GM21381 (cell line): ENCODE results near the gene MPIG6B.

ENCODE experiments used
- ATAC-seq: cut with Tn5 transposase; IDR thresholded peaks from one replicate; pipeline ENCODE4 v1.9.1; 2021; ENCODE audit warnings: mild to moderate bottlenecking, moderate library complexity; ENCODE audit not compliant: unreplicated experiment

Gene MPIG6B

GRCh38 chr6:31736768-31737314 is 13.7 kb downstream of the MPIG6B start:
- no peak for ATAC-seq

GRCh38 chr6:31737315-31737990 is 14.3 kb downstream of the MPIG6B start:
- no peak for ATAC-seq

- no peak for ATAC-seq
These were observed 15.1 kb downstream of the MPIG6B start for GRCh38 chr6:31737991-31738979.

- peak; percentile 74 for ATAC-seq
These were observed 16.6 kb downstream of the MPIG6B start, which contains the start of gene MSH5 for GRCh38 chr6:31739639-31740396. Gene MSH5 (plus strand): TSS chr6:31740005. CDS start chr6:31740467, 462 bp downstream.

GRCh38 chr6:31740397-31741223 is 17.4 kb downstream of the MPIG6B start:
- ATAC-seq, result no peak

GRCh38 chr6:31741815-31742214 is 18.6 kb downstream of the MPIG6B start:
- no peak for ATAC-seq

- ATAC-seq, result no peak
These were observed 19.7 kb downstream of the MPIG6B start for GRCh38 chr6:31742894-31743293.

- no peak for ATAC-seq
These were observed 21.2 kb downstream of the MPIG6B start for GRCh38 chr6:31744422-31744821.

- ATAC-seq, result no peak
These were observed 26.3 kb downstream of the MPIG6B start for GRCh38 chr6:31749301-31750036.

- no peak for ATAC-seq
These were observed 27.3 kb downstream of the MPIG6B start for GRCh38 chr6:31750411-31751022.

GRCh38 chr6:31752739-31753319 is 29.7 kb downstream of the MPIG6B start:
- ATAC-seq, result no peak

- ATAC-seq, result no peak
These were observed 35.1 kb downstream of the MPIG6B start for GRCh38 chr6:31758281-31758680.

- no peak for ATAC-seq
These were observed 37.6 kb downstream of the MPIG6B start for GRCh38 chr6:31760790-31761189.

- no peak for ATAC-seq
These were observed 38.2 kb downstream of the MPIG6B start for GRCh38 chr6:31761343-31761742.

GRCh38 chr6:31762356-31762755 is 39.2 kb downstream of the MPIG6B start, which contains the start of gene SAPCD1:
Gene SAPCD1 (plus strand): TSS chr6:31762656. CDS start chr6:31763055, 399 bp downstream.
- ATAC-seq, result no peak

GRCh38 chr6:31762878-31763618 is 39.9 kb downstream of the MPIG6B start:
- ATAC-seq, result no peak

- ATAC-seq, result no peak
These were observed 40.4 kb downstream of the MPIG6B start for GRCh38 chr6:31763619-31763940.

- ATAC-seq, result no peak
These were observed 41.0 kb downstream of the MPIG6B start for GRCh38 chr6:31764198-31764597.
